Neural progenitor cell (in vitro differentiated cells): ENCODE measurements around the gene HOXB9. TPM values are rescaled to one million over a fixed set of nuclear protein-coding genes. Genes with fewer than 3 reads are reported as not detected.

ENCODE experiments used
- DNase-seq: peaks from one replicate; pipeline ENCODE4 v3.0.0-alpha.2; 2016; ENCODE audit warnings: low spot score
- H2AFZ ChIP-seq: fragments of 200-600 bp; sonication (generic); replicated peaks from 2 replicates; pipeline ENCODE4 v1.6.1; 2016; ENCODE audit warnings: antibody characterized with exemption
- H3F3A ChIP-seq: fragments of 200-600 bp; sonication (generic); 2 replicates; pipeline ENCODE4 v1.6.1; 2016; ENCODE audit warnings: antibody characterized with exemption, low read depth
- H3K27ac ChIP-seq: fragments of 200-600 bp; sonication (generic); 2 replicates; pipeline ENCODE4 v1.5.1; 2016; ENCODE audit warnings: mild to moderate bottlenecking
- H3K27me3 ChIP-seq: fragments of 200-600 bp; sonication (generic); 2 replicates; pipeline ENCODE4 v1.6.1; 2016; ENCODE audit warnings: mild to moderate bottlenecking, moderate library complexity
- H3K36me3 ChIP-seq: fragments of 200-600 bp; sonication (generic); 2 replicates; pipeline ENCODE4 v1.5.1; 2016
- H3K4me1 ChIP-seq: fragments of 200-600 bp; sonication (generic); 2 replicates; pipeline ENCODE4 v1.6.1; 2016; ENCODE audit warnings: mixed run types
- H3K4me2 ChIP-seq: fragments of 200-600 bp; sonication (generic); 2 replicates; pipeline ENCODE4 v1.6.1; 2016
- H3K4me3 ChIP-seq: fragments of 200-600 bp; sonication (generic); 2 replicates; pipeline ENCODE4 v1.5.1; 2016
- H3K79me2 ChIP-seq: fragments of 200-600 bp; sonication (generic); 2 replicates; pipeline ENCODE4 v1.6.1; 2016; ENCODE audit warnings: low read depth
- H3K9ac ChIP-seq: fragments of 200-600 bp; sonication (generic); 2 replicates; pipeline ENCODE4 v1.6.1; 2016
- H3K9me3 ChIP-seq: fragments of 200-600 bp; sonication (generic); 2 replicates; pipeline ENCODE4 v1.5.1; 2016; ENCODE audit warnings: low read depth
- H4K20me1 ChIP-seq: fragments of 200-600 bp; sonication (generic); 2 replicates; pipeline ENCODE4 v1.6.1; 2016; ENCODE audit warnings: low read depth
- H3K27ac Mint-ChIP-seq: 3 replicates; pipeline ENCODE4 v1.8.0; 2021; ENCODE audit warnings: mixed read lengths
- H3K27me3 Mint-ChIP-seq: 2 replicates; pipeline ENCODE4 v1.8.0; 2022; ENCODE audit warnings: low read depth, mild to moderate bottlenecking, inconsistent platforms, moderate library complexity, mixed read lengths; ENCODE audit not compliant: insufficient read depth
- H3K36me3 Mint-ChIP-seq: 3 replicates; pipeline ENCODE4 v1.8.0; 2021; ENCODE audit warnings: mixed read lengths
- H3K4me1 Mint-ChIP-seq: 3 replicates; pipeline ENCODE4 v1.8.0; 2021; ENCODE audit warnings: mixed read lengths
- H3K4me3 Mint-ChIP-seq: 3 replicates; pipeline ENCODE4 v1.8.0; 2021; ENCODE audit warnings: mild to moderate bottlenecking, moderate library complexity, mixed read lengths
- H3K9me3 Mint-ChIP-seq: 3 replicates; pipeline ENCODE4 v1.8.0; 2020; ENCODE audit warnings: mixed read lengths
- EZH2 ChIP-seq: fragments of 200-600 bp; sonication (generic); IDR thresholded peaks from 2 replicates; pipeline ENCODE4 v1.6.1; 2017; ENCODE audit warnings: antibody characterized with exemption, mild to moderate bottlenecking, moderate library complexity
- EZH2phosphoT487 ChIP-seq: fragments of 200-600 bp; sonication (generic); IDR thresholded peaks from 2 replicates; pipeline ENCODE4 v1.6.1; 2017; ENCODE audit warnings: antibody characterized with exemption
- total RNA-seq: library from RNA; depleted of rRNA; stranded (reverse); fragments of >200 nt; gene quantifications from 2 replicates; pipeline ENCODE4 v1.2.3, GENCODE V29; 2015; ENCODE audit warnings: low replicate concordance
- TF ChIP-seq, protein P1 (sequence below): fragments of 200-600 bp; sonication (generic); IDR thresholded peaks from 2 replicates; pipeline ENCODE4 v1.5.1; 2017; ENCODE audit warnings: antibody characterized with exemption, mild to moderate bottlenecking

The HOXB9 gene
- total RNA-seq, 1 donor from 2014 or later, result not detected

GRCh38 chr17:48578616-48579470 lies 47.3 kb downstream of the HOXB9 start:
- H3K4me2 ChIP-seq, result peak overlapping the region; percentile 58
- no peak overlapping the region for H3K27ac ChIP-seq
- Mint-ChIP-seq H3K36me3 (no peaks in the 10 kb centered on the region), H3K27me3 (peaks cover 93% of the 10 kb centered on the region), H3K4me3 (peak overlapping the region; percentile 50), H3K9me3 (peaks cover 15% of the 10 kb centered on the region), H3K27ac (no peak overlapping the region), H3K4me1 (no peaks in the 10 kb centered on the region)
- peaks cover 93% of the 10 kb centered on the region for H4K20me1 ChIP-seq
- no peaks in the 10 kb centered on the region for H3K9me3 ChIP-seq
- H3K79me2 ChIP-seq, result no peaks in the 10 kb centered on the region
- no peak overlapping the region for H3K9ac ChIP-seq
- no peaks in the 10 kb centered on the region for H3K36me3 ChIP-seq
- DNase-seq, result no peak
- TF ChIP-seq, protein P1, sequence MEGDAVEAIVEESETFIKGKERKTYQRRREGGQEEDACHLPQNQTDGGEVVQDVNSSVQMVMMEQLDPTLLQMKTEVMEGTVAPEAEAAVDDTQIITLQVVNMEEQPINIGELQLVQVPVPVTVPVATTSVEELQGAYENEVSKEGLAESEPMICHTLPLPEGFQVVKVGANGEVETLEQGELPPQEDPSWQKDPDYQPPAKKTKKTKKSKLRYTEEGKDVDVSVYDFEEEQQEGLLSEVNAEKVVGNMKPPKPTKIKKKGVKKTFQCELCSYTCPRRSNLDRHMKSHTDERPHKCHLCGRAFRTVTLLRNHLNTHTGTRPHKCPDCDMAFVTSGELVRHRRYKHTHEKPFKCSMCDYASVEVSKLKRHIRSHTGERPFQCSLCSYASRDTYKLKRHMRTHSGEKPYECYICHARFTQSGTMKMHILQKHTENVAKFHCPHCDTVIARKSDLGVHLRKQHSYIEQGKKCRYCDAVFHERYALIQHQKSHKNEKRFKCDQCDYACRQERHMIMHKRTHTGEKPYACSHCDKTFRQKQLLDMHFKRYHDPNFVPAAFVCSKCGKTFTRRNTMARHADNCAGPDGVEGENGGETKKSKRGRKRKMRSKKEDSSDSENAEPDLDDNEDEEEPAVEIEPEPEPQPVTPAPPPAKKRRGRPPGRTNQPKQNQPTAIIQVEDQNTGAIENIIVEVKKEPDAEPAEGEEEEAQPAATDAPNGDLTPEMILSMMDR, result no peak
- TF ChIP-seq EZH2phosphoT487 (peak; percentile 91), EZH2 (peak; percentile 28)
- no peaks in the 10 kb centered on the region for H3K4me1 ChIP-seq
- no peak overlapping the region for H3K4me3 ChIP-seq
- H3F3A ChIP-seq, result peaks cover 4% of the 10 kb centered on the region
- peaks cover 100% of the 10 kb centered on the region for H3K27me3 ChIP-seq
- H2AFZ ChIP-seq, result no peak overlapping the region

DNA sequence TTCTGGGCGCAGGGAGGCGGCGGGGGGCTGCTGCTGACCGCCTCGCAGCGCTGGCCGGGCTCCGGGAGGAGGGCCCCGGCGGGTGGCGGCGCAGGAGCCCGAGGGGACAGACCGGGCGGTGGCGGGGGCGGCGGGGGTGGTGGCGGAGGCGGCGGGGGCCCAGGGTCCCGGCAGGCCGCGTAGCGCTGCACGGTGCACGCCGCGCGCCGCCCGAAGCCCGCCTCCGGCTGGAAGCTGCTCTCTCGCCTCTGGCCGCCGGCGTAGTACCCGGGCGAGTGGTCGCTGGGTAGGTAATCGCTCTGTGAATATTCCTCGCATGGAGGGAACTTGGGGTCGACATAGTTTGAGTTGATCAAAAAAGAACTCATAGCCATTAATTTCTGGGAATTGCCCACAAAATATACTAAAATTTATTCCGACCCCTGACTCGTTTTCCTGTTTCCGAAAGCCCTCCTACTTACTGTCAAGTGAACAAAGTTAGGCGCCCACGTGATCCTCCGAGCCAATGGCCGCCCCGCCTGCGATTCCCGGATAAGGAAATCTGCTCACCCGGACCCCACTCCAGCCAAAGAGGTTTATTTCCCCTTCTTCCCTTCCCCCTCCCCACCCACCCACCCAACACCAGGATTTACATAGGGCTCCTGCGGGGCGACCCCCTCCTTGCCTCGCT lies 48.1 kb downstream of the HOXB9 start, which contains the start of gene HOXB4:
Gene HOXB4 (minus strand): TSS at position 405 of the 670 bp plus-strand sequence. CDS start 31 bp downstream, at position 374.
- peaks cover 100% of the 10 kb centered on the region for H3K27me3 ChIP-seq
- Mint-ChIP-seq H3K27ac (no peak within 1 kb of the TSS), H3K4me3 (peak within 1 kb of the TSS; percentile 67), H3K27me3 (peaks cover 93% of the 10 kb centered on the region), H3K36me3 (no peaks in the 10 kb centered on the region), H3K9me3 (peaks cover 13% of the 10 kb centered on the region), H3K4me1 (no peaks in the 10 kb centered on the region)
- peak within 1 kb of the TSS; percentile 58 for H3K4me2 ChIP-seq
- no peaks in the 10 kb centered on the region for H3K79me2 ChIP-seq
- H3K36me3 ChIP-seq, result no peaks in the 10 kb centered on the region
- no peak within 1 kb of the TSS for H3K9ac ChIP-seq
- peaks cover 94% of the 10 kb centered on the region for H4K20me1 ChIP-seq
- no peaks in the 10 kb centered on the region for H3K9me3 ChIP-seq
- TF ChIP-seq, protein P1, result no peak
- TF ChIP-seq EZH2 (peak; percentile 74), EZH2phosphoT487 (peak; percentile 77)
- no peak within 1 kb of the TSS for H3K4me3 ChIP-seq
- H2AFZ ChIP-seq, result no peak within 1 kb of the TSS
- peak; percentile 74 for DNase-seq
- peaks cover 4% of the 10 kb centered on the region for H3F3A ChIP-seq
- no peak within 1 kb of the TSS for H3K27ac ChIP-seq
- no peaks in the 10 kb centered on the region for H3K4me1 ChIP-seq

GRCh38 chr17:48577330-48577945 lies 48.7 kb downstream of the HOXB9 start:
- H3K36me3 ChIP-seq, result no peaks in the 10 kb centered on the region
- peaks cover 4% of the 10 kb centered on the region for H3F3A ChIP-seq
- no peaks in the 10 kb centered on the region for H3K4me1 Mint-ChIP-seq
- no peak overlapping the region for H3K4me3 ChIP-seq
- H3K9me3 Mint-ChIP-seq, result peaks cover 10% of the 10 kb centered on the region
- H4K20me1 ChIP-seq, result peaks cover 94% of the 10 kb centered on the region
- H3K4me1 ChIP-seq, result no peaks in the 10 kb centered on the region
- no peak for DNase-seq
- TF ChIP-seq EZH2phosphoT487, result peak; percentile 68
- TF ChIP-seq, protein P1, result no peak
- TF ChIP-seq EZH2, result peak; percentile 93
- no peak overlapping the region for H3K27ac ChIP-seq
- H3K79me2 ChIP-seq, result no peaks in the 10 kb centered on the region
- H3K27ac Mint-ChIP-seq, result no peak overlapping the region
- H3K4me3 Mint-ChIP-seq, result peak overlapping the region; percentile 35
- H3K36me3 Mint-ChIP-seq, result no peaks in the 10 kb centered on the region
- no peak overlapping the region for H2AFZ ChIP-seq
- H3K4me2 ChIP-seq, result no peak overlapping the region
- H3K27me3 Mint-ChIP-seq, result peaks cover 93% of the 10 kb centered on the region
- H3K9me3 ChIP-seq, result no peaks in the 10 kb centered on the region
- no peak overlapping the region for H3K9ac ChIP-seq
- peaks cover 100% of the 10 kb centered on the region for H3K27me3 ChIP-seq
